Activated CD4-positive, alpha-beta T cell treated with anti-CD3 and anti-CD28 coated beads for 4 hours (primary cell): ENCODE results near the gene AIFM2.
"Not testable (repeated sequence)": the region's sequence is repeated elsewhere in the genome, so short reads cannot be mapped to it uniquely, and the experiment has no call there.

Experiments
- DNase-seq, 2 donors: peaks; one replicate each; pipeline ENCODE4 v3.0.0-alpha.2; 2020

AIFM2 gene

GRCh38 chr10:70090951-70091350, 41.7 kb downstream of the AIFM2 start:
- DNase-seq: no peak

DNA sequence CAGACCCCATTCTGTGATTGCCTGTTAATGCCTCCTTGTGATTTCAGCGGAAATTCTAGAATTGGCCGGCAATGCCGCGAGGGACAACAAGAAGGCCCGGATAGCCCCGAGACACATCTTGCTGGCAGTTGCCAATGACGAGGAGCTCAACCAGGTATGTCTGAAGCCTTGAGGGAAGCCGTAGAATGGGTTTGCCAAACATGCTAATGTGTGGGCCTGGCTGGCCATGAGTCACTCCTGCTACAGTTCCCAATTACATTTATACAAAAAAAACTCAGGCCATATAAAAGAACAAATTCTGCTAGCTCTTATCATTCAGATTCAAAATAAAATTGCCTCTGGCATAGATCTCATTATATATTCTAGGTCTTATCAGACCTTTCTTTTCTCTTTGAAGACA, 42.6 kb downstream of the AIFM2 start:
- DNase-seq: no peak

DNA sequence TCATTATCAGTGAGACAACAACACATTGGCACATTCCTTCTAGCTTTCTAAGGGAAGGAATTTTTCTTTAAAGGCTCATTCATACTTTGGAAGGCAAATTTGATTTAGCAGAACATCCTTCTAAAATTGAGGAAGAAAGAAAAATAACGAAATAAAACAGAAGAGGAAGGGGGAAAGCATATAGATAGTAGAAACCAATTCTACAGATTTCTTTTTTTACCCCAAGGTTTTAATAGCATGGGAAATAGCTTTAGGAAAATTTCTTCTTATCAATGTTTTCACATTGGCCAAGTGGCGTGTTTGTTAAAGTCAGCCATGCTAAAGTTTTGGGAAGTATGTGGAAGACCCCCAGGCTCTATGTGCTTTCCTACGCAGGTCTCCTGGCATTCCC, 44.3 kb downstream of the AIFM2 start:
- DNase-seq: no peak

DNA sequence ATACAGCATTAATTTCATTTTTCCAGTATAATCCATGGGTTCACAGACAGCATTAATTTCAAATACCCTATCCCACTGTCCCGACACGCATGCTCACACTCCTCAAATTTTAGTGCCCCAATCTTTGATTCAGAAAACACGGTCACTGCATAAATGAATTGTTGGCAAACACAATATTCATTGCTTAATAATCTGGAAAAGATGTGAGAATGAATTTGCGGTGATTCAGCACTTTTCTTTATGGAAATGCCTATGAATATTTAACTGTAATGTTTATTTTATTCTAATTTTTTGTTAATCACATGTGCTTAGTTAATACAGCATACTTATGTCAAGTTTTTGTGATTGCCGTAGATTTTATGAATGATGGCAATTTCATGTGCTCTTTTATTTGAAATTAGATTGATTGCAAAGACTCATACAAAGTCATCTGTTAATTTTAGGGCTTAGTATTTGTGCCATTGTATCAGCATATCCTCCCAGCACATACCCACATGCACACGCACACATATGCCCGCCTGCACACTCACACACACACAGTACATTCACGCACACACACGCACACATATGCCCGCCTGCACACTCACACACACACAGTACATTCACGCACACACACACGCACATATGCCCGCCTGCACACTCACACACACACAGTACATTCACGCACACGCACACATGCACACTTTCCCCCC, 44.9 kb downstream of the AIFM2 start:
- no peak for DNase-seq

DNA sequence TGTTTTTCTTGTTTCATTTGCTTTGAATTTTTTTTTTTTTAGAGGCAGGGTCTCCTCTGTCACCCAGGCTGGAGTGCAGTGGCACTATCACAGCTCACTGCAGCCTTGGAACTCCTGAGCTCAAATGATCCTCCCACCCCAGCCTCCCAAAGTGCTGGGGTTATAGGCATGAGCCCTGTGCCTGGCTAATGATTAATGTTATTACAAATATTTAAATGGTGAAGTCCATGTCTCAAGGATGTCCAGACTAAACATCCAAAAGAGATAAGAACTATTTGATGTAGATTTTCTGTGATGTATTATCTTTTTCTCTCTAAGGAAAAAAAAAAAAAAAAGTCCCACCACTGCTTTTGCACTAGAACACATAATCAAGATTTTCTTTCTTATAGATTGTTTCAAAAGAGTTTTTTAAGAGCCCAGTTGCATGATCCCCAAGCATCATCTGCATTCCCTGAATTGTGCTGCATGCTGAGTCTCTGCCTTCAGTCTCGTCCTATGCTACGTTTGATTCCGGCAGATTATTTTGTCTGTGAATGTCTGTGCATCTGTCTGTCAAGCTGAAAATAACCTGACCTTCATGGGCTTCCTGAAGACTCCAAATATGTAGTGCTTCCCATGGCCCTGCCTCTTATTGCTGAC, 46.5 kb downstream of the AIFM2 start:
- DNase-seq: no peak

- no peak for DNase-seq
Observed at GRCh38 chr10:70084189-70084588, 48.4 kb downstream of the AIFM2 start.

- DNase-seq: not testable (repeated sequence)
Observed at GRCh38 chr10:70080789-70081188, 51.8 kb downstream of the AIFM2 start.

- no peak for DNase-seq
Observed at GRCh38 chr10:70078937-70079336, 53.7 kb downstream of the AIFM2 start.

DNA sequence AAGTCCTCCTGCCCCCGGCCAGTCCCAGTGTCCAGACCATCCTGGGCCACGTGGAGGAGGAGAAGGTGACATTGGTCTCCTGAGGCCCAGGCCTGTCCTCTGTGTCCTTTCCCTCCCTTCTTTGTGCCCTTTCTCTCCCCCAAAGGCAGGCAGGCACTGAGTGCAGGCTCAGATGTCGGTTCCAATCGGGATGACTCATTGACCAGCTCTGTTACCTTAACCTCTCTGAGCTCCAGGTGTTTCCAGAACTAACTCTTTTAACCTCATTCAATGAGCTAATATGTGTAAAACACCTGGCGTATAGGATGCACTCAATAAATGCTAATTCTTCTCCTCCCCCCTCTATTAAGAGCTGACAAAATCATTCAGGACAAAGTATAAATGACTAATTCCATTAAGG, 54.3 kb downstream of the AIFM2 start:
- DNase-seq: no peak

GRCh38 chr10:70074971-70075370, 57.7 kb downstream of the AIFM2 start:
- no peak for DNase-seq

DNA sequence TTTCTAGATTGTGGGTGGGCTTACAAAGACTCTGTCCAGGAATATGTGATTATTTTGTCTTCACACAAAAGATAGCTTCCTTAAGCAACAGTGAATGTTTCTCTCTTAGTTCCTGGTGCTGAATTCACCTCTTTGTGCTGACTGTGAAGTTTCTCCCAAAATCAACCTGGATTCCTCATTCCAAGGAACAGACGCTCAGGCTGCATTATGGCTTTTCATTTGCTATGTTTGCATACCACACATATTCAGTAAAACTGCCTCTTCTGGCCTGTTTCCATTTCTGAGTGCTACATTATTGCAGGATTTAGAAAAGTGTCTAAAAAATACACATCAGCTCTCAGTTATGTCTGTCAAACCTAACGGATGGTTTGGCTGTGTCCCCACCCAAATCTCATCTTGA, 58.5 kb downstream of the AIFM2 start:
- no peak for DNase-seq

- DNase-seq: no peak
Observed at GRCh38 chr10:70070834-70071233, 61.8 kb downstream of the AIFM2 start.

- no peak for DNase-seq
Observed at GRCh38 chr10:70069346-70069745, 63.3 kb downstream of the AIFM2 start.

DNA sequence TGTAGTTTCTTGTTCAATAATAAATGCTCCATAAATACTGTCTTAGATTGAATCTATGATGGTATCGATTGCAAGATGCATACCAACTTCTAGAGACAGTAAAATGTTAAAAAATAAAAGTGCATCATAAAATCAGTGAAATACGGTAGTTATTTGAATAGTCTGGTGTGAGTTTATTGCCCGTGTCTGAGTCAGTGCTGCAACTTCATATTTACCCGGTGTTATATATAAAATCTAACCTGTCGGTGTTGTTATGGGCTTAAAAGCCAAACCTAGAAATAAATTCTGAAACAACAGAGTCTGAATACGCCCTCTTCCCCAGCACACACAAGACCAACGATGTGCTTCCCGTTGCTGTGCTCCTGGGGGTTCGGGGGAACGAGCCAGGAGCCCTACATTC, 63.7 kb downstream of the AIFM2 start:
- DNase-seq: no peak

GRCh38 chr10:70067586-70067985, 65.0 kb downstream of the AIFM2 start:
- no peak for DNase-seq

- DNase-seq: no peak
Observed at GRCh38 chr10:70066190-70066589, 66.4 kb downstream of the AIFM2 start.

GRCh38 chr10:70064486-70064885, 68.1 kb downstream of the AIFM2 start:
- no peak for DNase-seq

- no peak for DNase-seq
Observed at GRCh38 chr10:70063418-70064098, 69.1 kb downstream of the AIFM2 start.
